ENCODE measurements around the gene SHC1.
A peak's percentile ranks its signal among the peaks of the same experiment; 100 is the strongest.

The SHC1 gene

GRCh38 chr1:155006601-155007101 is 36.1 kb upstream of the SHC1 start:
- TF ChIP-seq CTCF (IDR thresholded peaks at IDR 0.05; ENCODE audit: borderline replicate concordance, insufficient read depth, low read depth, low read length): no peak
- H3K4me3 ChIP-seq (ENCODE audit: low read depth, low read length): no peak overlapping the region

- H3K4me3 ChIP-seq (ENCODE audit: low read depth, low read length): peak overlapping the region; percentile 94
- TF ChIP-seq CTCF (IDR thresholded peaks at IDR 0.05; ENCODE audit: borderline replicate concordance, insufficient read depth, low read depth, low read length): no peak
Observed at GRCh38 chr1:155005076-155006011, 34.8 kb upstream of the SHC1 start.

- no peak for TF ChIP-seq CTCF (IDR thresholded peaks at IDR 0.05; ENCODE audit: borderline replicate concordance, insufficient read depth, low read depth, low read length)
- H3K4me3 ChIP-seq (ENCODE audit: low read depth, low read length): peak overlapping the region; percentile 94
Observed at GRCh38 chr1:155004352-155005075, 34.0 kb upstream of the SHC1 start.

GRCh38 chr1:155003766-155004351 is 33.3 kb upstream of the SHC1 start:
- TF ChIP-seq CTCF (IDR thresholded peaks at IDR 0.05; ENCODE audit: borderline replicate concordance, insufficient read depth, low read depth, low read length): no peak
- H3K4me3 ChIP-seq (ENCODE audit: low read depth, low read length): peak overlapping the region; percentile 94

- TF ChIP-seq CTCF (IDR thresholded peaks at IDR 0.05; ENCODE audit: borderline replicate concordance, insufficient read depth, low read depth, low read length): no peak
- peak overlapping the region; percentile 94 for H3K4me3 ChIP-seq (ENCODE audit: low read depth, low read length)
Observed at GRCh38 chr1:155003227-155003765, 32.7 kb upstream of the SHC1 start.

GRCh38 chr1:155002464-155003226 is 32.1 kb upstream of the SHC1 start, which contains the start of gene ZBTB7B:
Gene ZBTB7B, plus strand, starts transcription at chr1:155002802. Its CDS starts 11,859 bp downstream, at chr1:155014661.
- peak within 1 kb of the TSS; percentile 94 for H3K4me3 ChIP-seq (ENCODE audit: low read depth, low read length)
- TF ChIP-seq CTCF (IDR thresholded peaks at IDR 0.05; ENCODE audit: borderline replicate concordance, insufficient read depth, low read depth, low read length): no peak
